ENCODE results near the gene HDX.
"Not testable (repeated sequence)": the region's sequence is repeated elsewhere in the genome, so short reads cannot be mapped to it uniquely, and the experiment has no call there.

HDX gene

GRCh38 chrX:84339507-84340364 is 162.5 kb downstream of the HDX start:
- no peak for DNase-seq (ENCODE audit: low read depth, low spot score)

DNA sequence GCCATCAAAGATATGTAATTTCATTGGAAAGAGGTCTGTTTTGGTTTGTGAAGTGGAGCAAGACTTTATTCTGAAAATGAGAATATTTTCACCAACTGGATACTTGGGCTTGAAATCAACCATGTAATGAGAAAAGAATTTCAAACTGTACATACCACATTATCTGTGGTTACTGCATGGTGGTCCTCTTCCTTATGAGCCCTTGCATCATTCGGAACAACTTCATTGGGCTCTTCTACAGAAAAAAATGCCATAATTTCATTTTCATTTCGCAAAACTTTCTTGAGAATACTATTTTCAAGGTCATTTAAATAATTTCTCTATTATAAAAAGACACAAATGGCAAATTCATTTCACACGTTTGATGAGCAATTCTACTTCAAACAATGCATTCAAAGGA is 165.6 kb downstream of the HDX start:
- no peak for DNase-seq (ENCODE audit: low read depth, low spot score)

DNA sequence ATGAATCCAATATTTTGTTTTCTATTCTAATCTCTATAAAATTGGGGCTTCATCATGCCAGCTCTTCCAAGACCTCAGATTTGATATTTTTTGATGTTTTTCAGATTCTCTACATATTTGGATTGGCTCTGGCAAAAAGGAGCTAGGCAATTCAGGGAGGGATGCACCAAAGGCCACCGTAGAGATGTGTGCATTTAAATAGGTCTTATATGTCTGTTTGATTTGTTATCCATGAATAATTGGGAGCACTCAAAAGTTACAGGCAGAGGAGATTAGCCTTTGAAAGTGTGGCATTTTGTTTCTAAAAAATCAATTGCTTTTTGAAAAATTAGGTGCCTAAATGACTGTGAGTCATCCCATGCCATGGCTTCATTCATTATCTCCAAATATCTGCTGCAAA is 167.1 kb downstream of the HDX start:
- DNase-seq (ENCODE audit: low read depth, low spot score) = no peak

- DNase-seq (ENCODE audit: low read depth, low spot score) = no peak
Measured at GRCh38 chrX:84322083-84322827, 180.0 kb downstream of the HDX start.

DNA sequence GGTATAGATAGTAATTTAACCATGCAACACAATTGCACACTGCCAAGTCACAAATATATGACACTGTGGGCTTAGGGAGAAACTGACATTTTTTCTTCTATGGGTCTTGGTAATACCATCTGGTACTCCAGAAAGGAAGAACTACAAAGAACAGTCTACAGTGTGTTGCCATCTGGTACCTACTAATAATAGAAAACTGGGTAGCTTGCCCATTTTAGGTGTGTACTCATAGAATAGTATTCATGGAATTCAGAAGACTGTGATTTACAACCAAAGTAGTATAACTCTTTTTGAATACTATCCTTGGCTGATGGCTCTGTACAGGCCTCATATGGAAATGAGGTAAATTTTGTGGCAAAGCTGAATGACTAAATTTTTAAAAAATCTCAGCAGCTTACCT is 181.6 kb downstream of the HDX start:
- no peak for DNase-seq (ENCODE audit: low read depth, low spot score)

- DNase-seq (ENCODE audit: low read depth, low spot score) = no peak
Measured at GRCh38 chrX:84320023-84320422, 182.2 kb downstream of the HDX start.

GRCh38 chrX:84318661-84319060 is 183.6 kb downstream of the HDX start:
- DNase-seq (ENCODE audit: low read depth, low spot score) = no peak

- not testable (repeated sequence) for DNase-seq (ENCODE audit: low read depth, low spot score)
Measured at GRCh38 chrX:84315946-84316345, 186.3 kb downstream of the HDX start.
